ENCODE data around the gene SEPHS2.
"Not testable (repeated sequence)": the region's sequence is repeated elsewhere in the genome, so short reads cannot be mapped to it uniquely, and the experiment has no call there.

SEPHS2 gene

DNA sequence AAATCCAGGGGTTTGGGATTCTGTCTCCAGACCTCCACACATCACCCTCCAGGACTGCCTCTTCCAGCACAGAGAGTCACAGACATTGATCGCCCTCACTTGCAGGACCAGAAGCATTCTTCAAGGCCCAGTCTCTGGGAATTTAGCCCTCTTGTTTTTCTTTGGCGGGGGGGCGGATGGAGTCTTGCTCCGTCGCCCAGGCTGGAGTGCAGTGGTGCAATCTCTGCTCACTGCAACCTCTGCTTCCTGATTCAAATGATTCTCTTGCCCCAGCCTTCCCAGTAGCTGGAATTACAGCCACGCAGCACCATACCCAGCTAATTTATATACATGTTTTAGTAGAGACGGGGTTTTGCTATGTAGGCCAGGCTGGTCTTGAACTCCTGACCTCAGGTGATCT is 18.4 kb upstream of the SEPHS2 start:
- no peak for DNase-seq (ENCODE audit: low read depth, low spot score)
- Histone ChIP-seq H3K4me3 (ENCODE audit: insufficient read length, low read depth) (no peak overlapping the region), H3K27me3 (ENCODE audit: insufficient read depth, insufficient read length) (no peaks in the 10 kb centered on the region), H3K36me3 (ENCODE audit: insufficient read depth, insufficient read length, low read length) (no peaks in the 10 kb centered on the region), H3K9ac (ENCODE audit: insufficient read length, low read depth) (no peak overlapping the region), H3K9me3 (ENCODE audit: insufficient read depth, low read length) (no peaks in the 10 kb centered on the region), H3K4me1 (ENCODE audit: insufficient read depth, insufficient read length) (peaks cover 2% of the 10 kb centered on the region)
- TF ChIP-seq SUZ12 (IDR thresholded peaks at IDR 0.05; ENCODE audit: extremely low read depth, insufficient read depth, insufficient read length) = no peak
- no peak for TF ChIP-seq YY1 (IDR thresholded peaks at IDR 0.05; ENCODE audit: insufficient read depth, insufficient read length)
- no peak for TF ChIP-seq ZNF274 (IDR thresholded peaks at IDR 0.05; ENCODE audit: low read depth, low read length)

DNA sequence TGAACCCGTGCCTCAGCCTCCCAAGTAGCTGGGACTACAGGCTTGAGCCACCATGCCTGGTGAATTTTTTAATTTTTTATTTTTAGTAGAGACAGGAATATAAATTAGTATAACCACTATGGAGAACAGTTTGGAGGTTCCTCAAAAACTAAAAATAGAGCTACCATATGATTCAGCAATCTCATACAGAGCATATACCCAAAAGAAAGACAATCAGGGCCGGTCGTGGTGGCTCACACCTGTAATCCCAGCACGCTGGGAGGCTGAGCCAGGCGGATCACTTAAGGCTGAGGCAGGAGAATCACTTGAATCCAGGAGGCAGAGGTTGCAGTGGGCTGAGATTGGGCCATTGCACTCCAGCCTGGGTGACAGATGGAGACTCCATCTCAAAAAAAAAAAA is 15.8 kb upstream of the SEPHS2 start:
- H3K4me3 ChIP-seq (ENCODE audit: insufficient read length, low read depth); H3K36me3 ChIP-seq (ENCODE audit: insufficient read depth, insufficient read length, low read length); DNase-seq (ENCODE audit: low read depth, low spot score); H3K9ac ChIP-seq (ENCODE audit: insufficient read length, low read depth); H3K4me1 ChIP-seq (ENCODE audit: insufficient read depth, insufficient read length); H3K27me3 ChIP-seq (ENCODE audit: insufficient read depth, insufficient read length); H3K9me3 ChIP-seq (ENCODE audit: insufficient read depth, low read length): not testable (repeated sequence)

DNA sequence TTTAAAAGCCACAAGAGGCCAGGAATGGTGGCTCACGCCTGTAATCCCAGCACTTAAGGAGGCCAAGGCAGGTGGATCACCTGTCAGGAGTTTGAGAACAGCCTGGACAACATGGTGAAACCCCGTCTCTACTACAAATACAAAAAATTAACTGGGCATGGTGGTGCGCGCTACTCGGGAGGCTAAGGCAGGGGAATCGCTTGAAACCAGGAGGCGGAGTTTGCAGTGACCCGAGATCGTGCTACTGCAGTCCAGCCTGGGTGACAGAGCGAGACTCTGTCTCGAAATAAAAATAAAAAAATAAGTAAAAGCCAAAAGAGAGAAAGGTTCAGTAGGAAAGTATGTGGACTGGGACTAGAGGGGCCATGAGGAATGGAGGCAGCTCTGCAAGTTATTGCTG is 13.8 kb upstream of the SEPHS2 start:
- DNase-seq (ENCODE audit: low read depth, low spot score) = no peak
- Histone ChIP-seq H3K27me3 (ENCODE audit: insufficient read depth, insufficient read length) (no peaks in the 10 kb centered on the region), H3K4me3 (ENCODE audit: insufficient read length, low read depth) (no peak overlapping the region), H3K36me3 (ENCODE audit: insufficient read depth, insufficient read length, low read length) (no peaks in the 10 kb centered on the region), H3K9me3 (ENCODE audit: insufficient read depth, low read length) (no peaks in the 10 kb centered on the region), H3K9ac (ENCODE audit: insufficient read length, low read depth) (no peak overlapping the region), H3K4me1 (ENCODE audit: insufficient read depth, insufficient read length) (peaks cover 7% of the 10 kb centered on the region)
- TF ChIP-seq YY1 (IDR thresholded peaks at IDR 0.05; ENCODE audit: insufficient read depth, insufficient read length) = no peak
- TF ChIP-seq SUZ12 (IDR thresholded peaks at IDR 0.05; ENCODE audit: extremely low read depth, insufficient read depth, insufficient read length) = no peak
- TF ChIP-seq ZNF274 (IDR thresholded peaks at IDR 0.05; ENCODE audit: low read depth, low read length) = no peak

DNA sequence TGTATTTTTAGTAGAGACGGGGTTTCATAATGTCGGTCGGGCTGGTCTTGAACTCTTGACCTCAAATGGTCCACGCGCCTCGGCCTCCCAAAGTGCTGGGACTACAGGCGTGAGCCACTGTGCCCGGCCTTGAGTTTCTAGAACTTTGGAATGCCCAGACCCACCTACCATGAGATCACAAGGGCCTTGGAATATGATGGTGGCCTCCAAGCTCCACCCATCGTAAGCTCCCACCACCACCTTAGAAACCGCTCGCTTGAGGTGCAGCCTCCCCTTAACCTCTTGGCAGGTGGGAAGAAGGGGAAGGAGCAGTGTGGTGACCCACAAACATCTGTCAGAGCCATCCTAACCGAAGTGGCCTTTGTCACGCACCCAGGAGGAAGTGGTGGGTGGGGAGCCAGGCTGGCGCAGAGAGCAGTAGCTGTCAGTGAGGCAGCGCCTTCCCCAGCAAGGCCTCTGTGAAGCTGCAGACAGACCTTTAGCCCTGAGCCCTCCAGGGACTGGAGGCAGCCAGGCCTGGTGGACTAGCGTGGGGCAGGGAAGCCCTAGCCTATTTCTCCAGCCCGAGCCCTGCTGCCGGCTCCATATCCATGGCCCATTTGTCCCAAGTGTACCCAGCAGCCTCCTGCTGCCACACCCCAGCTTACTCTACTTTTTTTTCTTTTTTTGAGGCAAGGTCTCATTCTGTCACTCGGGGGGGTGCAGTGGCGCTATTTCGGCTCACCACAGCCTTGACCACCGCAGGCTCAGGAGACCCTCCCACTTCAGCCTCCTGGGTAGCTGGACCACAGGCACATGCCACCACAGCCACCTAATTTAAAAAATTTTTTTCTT is 13.1 kb upstream of the SEPHS2 start:
- Histone ChIP-seq H3K9me3 (ENCODE audit: insufficient read depth, low read length) (no peaks in the 10 kb centered on the region), H3K4me1 (ENCODE audit: insufficient read depth, insufficient read length) (peaks cover 7% of the 10 kb centered on the region), H3K4me3 (ENCODE audit: insufficient read length, low read depth) (no peak overlapping the region), H3K9ac (ENCODE audit: insufficient read length, low read depth) (no peak overlapping the region), H3K36me3 (ENCODE audit: insufficient read depth, insufficient read length, low read length) (no peaks in the 10 kb centered on the region), H3K27me3 (ENCODE audit: insufficient read depth, insufficient read length) (no peaks in the 10 kb centered on the region)
- DNase-seq (ENCODE audit: low read depth, low spot score) = no peak
- TF ChIP-seq SUZ12 (IDR thresholded peaks at IDR 0.05; ENCODE audit: extremely low read depth, insufficient read depth, insufficient read length) (no peak), YY1 (IDR thresholded peaks at IDR 0.05; ENCODE audit: insufficient read depth, insufficient read length) (no peak), ZNF274 (IDR thresholded peaks at IDR 0.05; ENCODE audit: low read depth, low read length) (no peak)

DNA sequence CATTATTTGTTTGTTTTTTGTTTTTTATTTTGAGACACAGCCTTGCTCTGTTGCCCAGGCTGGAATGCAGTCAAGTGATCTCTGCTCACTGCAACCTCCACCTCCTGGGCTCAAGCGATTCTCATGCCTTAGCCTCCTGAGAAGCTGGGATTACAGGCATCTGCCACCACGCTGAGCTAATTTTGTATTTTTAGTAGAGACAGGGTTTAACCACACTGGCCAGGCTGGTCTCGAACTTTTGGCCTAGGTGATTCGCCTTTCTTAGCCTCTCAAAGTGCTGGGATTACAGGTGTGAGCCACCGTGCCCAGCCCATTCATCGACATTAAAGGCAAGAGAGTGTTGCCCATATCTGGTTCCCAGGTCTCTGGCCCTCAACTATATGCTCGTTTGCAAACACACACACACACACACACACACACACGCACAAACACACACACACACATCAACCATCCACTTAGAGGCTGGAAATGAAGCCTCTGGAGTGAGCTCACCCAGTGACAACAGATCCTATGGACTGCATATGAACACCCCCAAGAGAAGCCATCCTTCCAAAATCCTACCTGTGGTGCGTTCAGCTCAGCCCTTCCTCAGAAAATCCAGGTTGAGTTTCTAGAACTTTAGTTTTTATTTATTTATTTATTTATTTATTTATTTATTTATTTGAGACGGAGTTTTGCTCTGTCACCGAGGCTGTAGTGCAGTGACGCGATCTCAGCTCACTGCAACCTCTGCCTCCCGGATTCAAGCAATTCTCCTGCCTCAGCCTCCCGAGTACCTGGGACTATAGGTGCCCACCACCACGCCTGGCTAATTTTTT is 12.3 kb upstream of the SEPHS2 start:
- H3K9me3 ChIP-seq (ENCODE audit: insufficient read depth, low read length) = no peaks in the 10 kb centered on the region
- DNase-seq (ENCODE audit: low read depth, low spot score) = no peak
- TF ChIP-seq YY1 (IDR thresholded peaks at IDR 0.05; ENCODE audit: insufficient read depth, insufficient read length) (no peak), SUZ12 (IDR thresholded peaks at IDR 0.05; ENCODE audit: extremely low read depth, insufficient read depth, insufficient read length) (no peak)
- peaks cover 7% of the 10 kb centered on the region for H3K4me1 ChIP-seq (ENCODE audit: insufficient read depth, insufficient read length)
- H3K27me3 ChIP-seq (ENCODE audit: insufficient read depth, insufficient read length) = no peaks in the 10 kb centered on the region
- no peaks in the 10 kb centered on the region for H3K36me3 ChIP-seq (ENCODE audit: insufficient read depth, insufficient read length, low read length)
- no peak overlapping the region for H3K4me3 ChIP-seq (ENCODE audit: insufficient read length, low read depth)
- no peak overlapping the region for H3K9ac ChIP-seq (ENCODE audit: insufficient read length, low read depth)

DNA sequence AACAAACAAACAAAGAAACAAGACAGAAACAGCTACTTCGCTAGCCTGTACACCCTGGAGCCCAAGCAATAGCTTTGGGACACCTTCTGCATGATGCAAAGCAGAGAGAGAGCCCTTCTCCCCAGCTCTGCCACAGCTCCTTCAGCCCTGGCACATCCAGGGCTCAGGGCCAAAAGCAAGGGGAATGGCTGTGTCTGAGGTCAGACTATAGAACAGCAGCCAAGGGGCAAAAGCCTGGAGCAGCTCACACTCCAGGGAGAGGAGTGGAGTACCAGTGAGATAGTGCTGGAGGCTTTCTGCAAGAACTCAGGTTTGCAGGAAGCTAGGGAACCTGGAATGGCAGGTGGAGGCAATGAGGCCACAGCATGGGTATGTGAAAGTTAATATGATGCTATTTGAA is 11.6 kb upstream of the SEPHS2 start:
- H3K27me3 ChIP-seq (ENCODE audit: insufficient read depth, insufficient read length) = no peaks in the 10 kb centered on the region
- no peak for DNase-seq (ENCODE audit: low read depth, low spot score)
- no peaks in the 10 kb centered on the region for H3K9me3 ChIP-seq (ENCODE audit: insufficient read depth, low read length)
- no peak overlapping the region for H3K4me3 ChIP-seq (ENCODE audit: insufficient read length, low read depth)
- H3K9ac ChIP-seq (ENCODE audit: insufficient read length, low read depth) = no peak overlapping the region
- no peaks in the 10 kb centered on the region for H3K36me3 ChIP-seq (ENCODE audit: insufficient read depth, insufficient read length, low read length)
- no peak for TF ChIP-seq ZNF274 (IDR thresholded peaks at IDR 0.05; ENCODE audit: low read depth, low read length)
- no peak for TF ChIP-seq SUZ12 (IDR thresholded peaks at IDR 0.05; ENCODE audit: extremely low read depth, insufficient read depth, insufficient read length)
- peaks cover 7% of the 10 kb centered on the region for H3K4me1 ChIP-seq (ENCODE audit: insufficient read depth, insufficient read length)

DNA sequence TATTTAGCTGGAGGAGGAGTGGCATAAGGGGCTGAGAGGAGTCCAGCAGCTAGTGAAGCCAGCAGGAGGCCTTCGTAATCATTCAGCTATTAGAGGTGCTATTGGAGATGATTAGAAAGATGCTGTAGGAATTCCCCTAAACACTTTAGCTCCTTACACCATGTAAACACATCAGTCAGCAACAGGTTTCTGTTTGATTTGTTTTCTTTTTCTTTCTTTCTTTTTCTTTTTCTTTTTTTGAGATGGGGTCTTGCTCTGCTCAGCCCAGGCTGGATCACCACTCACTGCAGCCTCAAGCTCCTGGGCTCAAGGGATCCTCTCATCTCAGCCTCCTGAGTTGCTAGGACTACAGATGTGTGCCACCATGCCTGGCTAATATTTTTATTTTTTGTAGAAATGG is 10.6 kb upstream of the SEPHS2 start:
- Histone ChIP-seq H3K27me3 (ENCODE audit: insufficient read depth, insufficient read length) (no peaks in the 10 kb centered on the region), H3K9ac (ENCODE audit: insufficient read length, low read depth) (no peak overlapping the region), H3K4me1 (ENCODE audit: insufficient read depth, insufficient read length) (peaks cover 7% of the 10 kb centered on the region), H3K9me3 (ENCODE audit: insufficient read depth, low read length) (no peaks in the 10 kb centered on the region), H3K4me3 (ENCODE audit: insufficient read length, low read depth) (no peak overlapping the region), H3K36me3 (ENCODE audit: insufficient read depth, insufficient read length, low read length) (no peaks in the 10 kb centered on the region)
- no peak for TF ChIP-seq ZNF274 (IDR thresholded peaks at IDR 0.05; ENCODE audit: low read depth, low read length)
- TF ChIP-seq SUZ12 (IDR thresholded peaks at IDR 0.05; ENCODE audit: extremely low read depth, insufficient read depth, insufficient read length) = no peak
- no peak for TF ChIP-seq YY1 (IDR thresholded peaks at IDR 0.05; ENCODE audit: insufficient read depth, insufficient read length)
- DNase-seq (ENCODE audit: low read depth, low spot score) = no peak

DNA sequence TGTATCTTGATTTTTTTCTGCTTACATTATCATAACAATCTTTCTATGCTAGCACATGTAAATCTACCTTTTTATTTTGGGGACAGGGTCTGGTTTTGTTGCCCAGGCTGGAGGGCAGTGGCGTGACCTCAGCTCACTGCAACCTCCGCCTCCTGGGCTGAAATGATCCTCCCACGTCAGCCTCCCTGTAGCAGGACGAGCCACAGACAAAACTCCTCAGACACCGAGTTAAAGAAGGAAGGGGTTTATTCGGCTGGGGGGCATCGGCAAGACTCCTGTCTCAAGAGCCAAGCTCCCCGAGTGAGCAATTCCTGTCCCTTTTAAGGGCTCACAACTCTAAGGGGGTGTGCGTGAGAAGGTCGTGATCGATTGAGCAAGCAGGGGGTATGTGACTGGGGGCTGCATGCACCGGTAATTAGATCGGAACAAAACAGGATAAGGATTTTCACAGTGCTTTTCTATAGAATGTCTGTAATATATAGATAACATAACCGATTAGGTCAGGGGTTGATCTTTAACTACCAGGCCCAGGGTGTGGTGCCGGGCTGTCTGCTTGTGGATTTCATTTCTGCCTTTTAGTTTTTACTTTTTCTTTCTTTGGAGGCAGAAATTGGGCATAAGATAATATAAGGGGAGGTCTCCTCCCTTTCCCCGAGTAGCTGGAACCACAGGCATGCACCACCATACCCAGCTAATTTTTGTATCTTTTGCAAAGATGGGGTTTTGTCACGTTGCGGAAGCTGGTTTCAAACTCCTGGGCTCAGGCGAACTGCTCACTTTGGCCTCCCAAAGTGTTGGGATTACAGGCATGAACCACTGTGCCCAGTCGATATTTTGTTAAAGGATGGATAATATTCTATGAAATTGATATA is 7.3 kb upstream of the SEPHS2 start:
- H3K9ac ChIP-seq (ENCODE audit: insufficient read length, low read depth); DNase-seq (ENCODE audit: low read depth, low spot score); H3K27me3 ChIP-seq (ENCODE audit: insufficient read depth, insufficient read length); H3K9me3 ChIP-seq (ENCODE audit: insufficient read depth, low read length); H3K4me1 ChIP-seq (ENCODE audit: insufficient read depth, insufficient read length); H3K4me3 ChIP-seq (ENCODE audit: insufficient read length, low read depth); H3K36me3 ChIP-seq (ENCODE audit: insufficient read depth, insufficient read length, low read length): not testable (repeated sequence)

Measured in NT2/D1 (cell line).